HL-60/S4 treated with retinoic acid at 250 ng/mL for 4 days and 3 days (cell line): ENCODE data around the gene ALDH1B1.

Experiments
- in situ Hi-C: fragments of 300-500 bp; cut with MboI; formaldehyde crosslinking; loops from 2 replicates; pipeline ENCODE4 v1.7.0; 2022; ENCODE audit warnings: low sequenced_read_pairs

Gene ALDH1B1

DNA sequence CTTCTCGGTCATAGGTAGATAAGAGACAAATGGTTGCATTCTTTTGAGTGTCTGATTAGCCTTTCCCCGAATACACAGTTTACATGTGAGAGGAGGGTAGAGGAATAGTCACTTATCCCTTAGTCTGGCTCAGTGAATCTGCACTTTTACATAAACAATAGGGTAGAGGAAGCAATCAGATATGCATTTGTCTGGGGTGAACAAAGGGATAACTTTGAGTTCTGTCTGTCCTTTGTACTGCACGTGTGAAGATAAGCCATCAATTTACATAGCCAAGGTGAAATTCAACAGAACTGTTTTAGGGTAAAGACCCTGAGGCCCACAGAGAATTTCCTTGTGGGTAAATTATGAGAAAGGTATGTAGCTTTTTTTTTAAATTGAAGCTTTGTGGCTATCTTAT is 41.9 kb downstream of the ALDH1B1 start:
- in situ Hi-C loops, result no loop called here

DNA sequence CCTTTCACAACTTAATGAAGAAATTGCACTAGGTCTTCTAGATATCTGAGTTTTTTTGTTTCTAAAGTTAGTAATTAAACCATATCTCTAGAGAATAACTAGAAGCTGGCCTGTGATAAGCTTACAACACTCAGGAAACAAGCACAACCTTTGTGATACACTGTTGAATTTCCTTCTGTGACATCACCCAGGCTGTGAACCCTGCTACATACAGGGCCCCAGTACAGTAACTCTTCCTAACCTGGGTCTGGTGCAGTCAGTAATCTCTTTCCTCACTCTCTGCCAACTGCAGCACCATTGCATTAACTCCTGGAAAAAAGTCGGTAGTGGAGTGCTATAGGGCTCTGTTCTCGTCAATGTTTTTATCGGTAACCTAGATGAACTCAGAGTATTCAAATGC is 42.4 kb downstream of the ALDH1B1 start:
- in situ Hi-C loops, result no loop called here

- in situ Hi-C loops, result no loop called here
Observed at GRCh38 chr9:38435521-38435920, 43.0 kb downstream of the ALDH1B1 start.

DNA sequence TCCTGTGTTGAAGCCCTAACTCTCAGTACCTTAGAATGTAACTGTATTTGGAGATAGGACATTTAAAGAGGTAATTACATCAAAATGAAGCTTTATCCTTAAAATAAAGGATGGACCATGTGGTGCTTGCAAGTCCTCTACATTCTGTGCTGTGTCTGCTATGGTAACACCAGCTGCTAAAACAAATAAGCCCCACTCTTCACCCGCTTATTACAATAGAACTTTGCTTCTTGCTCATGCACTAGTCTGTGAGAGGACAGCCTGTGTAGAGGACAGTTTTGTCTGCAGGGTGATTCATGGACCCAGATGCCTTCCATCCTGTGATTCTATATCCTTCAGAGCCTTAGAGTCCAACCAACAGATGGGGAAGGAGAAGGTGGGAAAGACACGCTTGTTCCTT is 44.2 kb downstream of the ALDH1B1 start:
- in situ Hi-C loops, result no loop called here

- in situ Hi-C loops, result no loop called here
Observed at GRCh38 chr9:38437193-38437823, 44.8 kb downstream of the ALDH1B1 start.

- in situ Hi-C loops, result no loop called here
Observed at GRCh38 chr9:38439291-38439915, 46.9 kb downstream of the ALDH1B1 start.

DNA sequence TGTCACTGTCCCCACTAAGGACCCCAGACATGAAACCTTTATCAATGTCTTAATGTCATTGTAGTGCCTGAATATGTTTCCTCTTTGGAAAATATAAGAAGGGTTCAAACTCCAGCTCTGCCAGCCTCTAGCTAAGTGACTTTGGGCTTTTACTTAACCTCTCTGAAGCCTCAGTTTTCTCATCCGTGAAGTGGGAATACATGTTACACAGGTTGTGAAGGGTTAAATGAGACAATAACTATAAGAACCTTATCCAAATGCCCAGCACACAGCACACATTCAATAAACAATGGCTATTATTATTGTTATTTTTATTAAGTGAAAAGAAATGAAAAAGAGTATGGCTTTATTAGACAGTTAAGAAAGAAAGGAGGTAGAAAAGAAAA is 47.4 kb downstream of the ALDH1B1 start:
- in situ Hi-C loops, result no loop called here

DNA sequence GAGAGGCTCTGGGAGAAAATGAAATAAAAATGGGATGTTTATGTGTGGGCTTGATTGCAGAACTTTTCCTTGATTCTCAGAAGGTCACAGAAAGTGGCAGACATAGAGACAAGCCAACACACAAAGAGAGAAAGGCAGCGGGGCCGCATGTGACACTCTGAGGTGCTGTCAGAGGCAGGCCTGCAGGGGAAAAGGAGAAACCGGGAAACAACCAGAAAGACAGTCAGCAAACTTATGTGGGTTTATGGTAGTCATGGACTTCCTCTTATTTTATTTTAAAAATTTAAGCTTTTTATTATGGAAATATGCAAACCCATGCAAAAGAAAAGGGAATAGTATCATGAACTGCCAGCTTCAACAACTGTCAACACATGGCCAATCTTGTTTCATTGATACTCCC is 48.0 kb downstream of the ALDH1B1 start:
- in situ Hi-C loops, result no loop called here

- in situ Hi-C loops, result no loop called here
Observed at GRCh38 chr9:38441347-38442085, 49.0 kb downstream of the ALDH1B1 start.

DNA sequence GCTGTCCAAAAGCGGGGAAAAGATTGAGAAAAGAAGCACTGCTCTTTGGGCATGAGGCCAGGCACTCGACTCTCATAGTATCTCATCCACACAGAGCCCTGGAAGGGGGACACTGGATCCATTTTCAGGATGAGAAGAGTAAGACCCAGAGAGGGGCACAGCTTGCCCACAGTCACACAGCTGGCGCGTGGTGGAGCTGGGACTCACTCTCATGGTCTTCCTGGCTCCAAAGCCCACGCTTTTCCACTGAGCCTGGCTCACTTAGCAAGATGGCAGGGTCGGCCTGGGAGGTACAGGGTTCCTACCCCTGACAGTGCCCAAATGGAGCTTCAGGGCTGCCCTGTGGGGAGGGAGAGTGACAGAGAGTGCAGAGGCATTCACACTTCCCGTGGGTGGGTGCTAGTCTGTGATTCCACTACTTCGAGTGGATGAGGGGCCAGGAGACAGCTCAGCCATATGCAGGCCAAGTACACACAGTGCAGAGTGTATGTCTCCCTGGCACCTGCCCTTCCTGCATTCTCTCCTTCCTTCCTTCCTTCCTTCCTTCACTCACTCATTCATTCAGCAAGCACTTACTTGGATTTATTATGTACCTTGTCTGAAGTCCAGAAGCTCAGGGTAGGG is 50.1 kb downstream of the ALDH1B1 start:
- in situ Hi-C loops, result no loop called here

DNA sequence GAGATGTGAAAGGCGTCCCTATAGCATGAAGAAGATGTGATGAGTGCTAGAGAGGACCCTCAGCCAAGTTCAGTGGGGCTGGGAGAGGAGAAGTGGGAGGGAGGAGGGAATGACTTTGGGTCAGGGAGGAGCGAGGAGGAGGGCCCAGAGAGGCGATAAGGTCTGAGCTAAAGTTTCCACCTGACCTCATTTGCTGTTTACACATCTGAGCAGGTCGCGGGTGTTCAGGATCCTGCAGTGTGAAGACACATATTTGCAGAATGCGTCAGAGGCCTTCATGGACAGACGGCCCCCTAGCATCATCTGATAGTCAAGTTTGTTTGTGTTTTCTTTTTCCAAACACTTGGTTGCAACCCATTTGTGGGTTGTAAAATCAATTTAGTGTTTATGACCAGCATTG is 50.7 kb downstream of the ALDH1B1 start:
- in situ Hi-C loops, result no loop called here

GRCh38 chr9:38443597-38443996 is 51.1 kb downstream of the ALDH1B1 start:
- in situ Hi-C loops, result no loop called here

- in situ Hi-C loops, result no loop called here
Observed at GRCh38 chr9:38445154-38446043, 52.9 kb downstream of the ALDH1B1 start.

- in situ Hi-C loops, result no loop called here
Observed at GRCh38 chr9:38447703-38448102, 55.2 kb downstream of the ALDH1B1 start.
